Daoy (cell line): Measurements from ENCODE around the gene DEPDC4. TPM values are rescaled to one million over a fixed set of nuclear protein-coding genes. Genes with fewer than 3 reads are reported as not detected.
"Not testable (repeated sequence)": the region's sequence is repeated elsewhere in the genome, so short reads cannot be mapped to it uniquely, and the experiment has no call there.

Experiments
- DNase-seq: peaks from one replicate; pipeline ENCODE4 v3.0.0-alpha.2; 2015; ENCODE audit warnings: low read depth
- total RNA-seq: library from RNA; depleted of rRNA; stranded (reverse); fragments of >200 nt; shearing (Covaris generic); gene quantifications from 2 replicates; pipeline ENCODE4 v1.2.3, GENCODE V29; 2014; rRNA removed

Gene DEPDC4
- 1.1 and 2.4 TPM in 2 replicates for total RNA-seq

GRCh38 chr12:100266835-100267602 lies at the start of gene DEPDC4, which contains the start of gene SCYL2:
Gene DEPDC4 (minus strand): TSS chr12:100267079. CDS start chr12:100267076, 3 bp downstream.
Gene SCYL2 (plus strand): TSS chr12:100267177. CDS start chr12:100282971, 15,794 bp downstream.
- peak; percentile 97 for DNase-seq

- no peak for DNase-seq
These were observed 44.4 kb upstream of the DEPDC4 start for GRCh38 chr12:100311317-100311716.

GRCh38 chr12:100308138-100308537 lies 41.3 kb upstream of the DEPDC4 start:
- not testable (repeated sequence) for DNase-seq

- not testable (repeated sequence) for DNase-seq
These were observed 37.5 kb upstream of the DEPDC4 start for GRCh38 chr12:100304334-100304733.

GRCh38 chr12:100303831-100304230 lies 37.0 kb upstream of the DEPDC4 start:
- DNase-seq: no peak

- no peak for DNase-seq
These were observed 35.2 kb upstream of the DEPDC4 start for GRCh38 chr12:100302081-100302480.

GRCh38 chr12:100295764-100296555 lies 29.1 kb upstream of the DEPDC4 start:
- peak; percentile 13 for DNase-seq

GRCh38 chr12:100294366-100294765 lies 27.5 kb upstream of the DEPDC4 start:
- DNase-seq: not testable (repeated sequence)

GRCh38 chr12:100293017-100293416 lies 26.1 kb upstream of the DEPDC4 start:
- no peak for DNase-seq

GRCh38 chr12:100290016-100290415 lies 23.1 kb upstream of the DEPDC4 start:
- no peak for DNase-seq

- DNase-seq: no peak
These were observed 22.2 kb upstream of the DEPDC4 start for GRCh38 chr12:100289038-100289437.

GRCh38 chr12:100284556-100284955 lies 17.7 kb upstream of the DEPDC4 start:
- DNase-seq: not testable (repeated sequence)

- no peak for DNase-seq
These were observed 12.8 kb upstream of the DEPDC4 start for GRCh38 chr12:100279607-100280244.

- no peak for DNase-seq
These were observed 12.3 kb upstream of the DEPDC4 start for GRCh38 chr12:100279159-100279558.

- no peak for DNase-seq
These were observed 7.4 kb upstream of the DEPDC4 start for GRCh38 chr12:100274291-100274690.

- no peak for DNase-seq
These were observed 6.9 kb upstream of the DEPDC4 start for GRCh38 chr12:100273782-100274181.

GRCh38 chr12:100268835-100269564 lies 2.1 kb upstream of the DEPDC4 start:
- DNase-seq: peak; percentile 3

- DNase-seq: no peak
These were observed 863 bp upstream of the DEPDC4 start for GRCh38 chr12:100267603-100268281.

GRCh38 chr12:100266585-100266834 lies 369 bp downstream of the DEPDC4 start:
- no peak for DNase-seq

GRCh38 chr12:100265732-100266584 lies 921 bp downstream of the DEPDC4 start:
- no peak for DNase-seq
